IMR-90 (cell line): ENCODE measurements around the gene PHAX. TPM values are rescaled to one million over a fixed set of nuclear protein-coding genes. Genes with fewer than 3 reads are reported as not detected.

Source experiments
- ATAC-seq: fragments of 200-7000 bp; cut with Tn5 transposase; 2 replicates; pipeline ENCODE4 v1.9.1; 2020; ENCODE audit warnings: low read depth, mild to moderate bottlenecking, moderate library complexity
- BruUV-seq: library from RNA; stranded (reverse); fragments of 400-500 nt; replicated peaks from 2 replicates; lab custom pipeline; 2021; lab: Mats Ljungman, UMichigan
- CTCF ChIA-PET: fragments of 300-600 bp; formaldehyde crosslinking; extraction: SDS; loops from one replicate; lab custom pipeline; 2021; ENCODE audit warnings: antibody characterized with exemption; lab: Yijun Ruan, JAX
- POLR2A ChIA-PET: fragments of 300-600 bp; sonication (Branson Sonifier 250); formaldehyde crosslinking; loops from one replicate; lab custom pipeline; 2022; ENCODE audit warnings: antibody characterized with exemption; ENCODE audit not compliant: unreplicated experiment; lab: Charles Lee
- DNase-seq: peaks from one replicate; pipeline ENCODE4 v3.0.0; 2013
- H2AFZ ChIP-seq: replicated peaks from 2 replicates; pipeline ENCODE3; 2013; ENCODE audit warnings: low read length, mild to moderate bottlenecking; ENCODE audit not compliant: poor library complexity
- H2AK5ac ChIP-seq: 2 replicates; pipeline ENCODE4 v1.6.1; 2013; ENCODE audit warnings: low read depth, low read length, inconsistent platforms
- H2AK9ac ChIP-seq: replicated peaks from 2 replicates; pipeline ENCODE3; 2013; ENCODE audit warnings: mild to moderate bottlenecking, low read depth, low read length, moderate library complexity; ENCODE audit not compliant: poor library complexity
- H2BK120ac ChIP-seq: 2 replicates; pipeline ENCODE4 v1.6.1; 2013; ENCODE audit warnings: low read depth, low read length, inconsistent platforms
- H2BK15ac ChIP-seq: 3 replicates; pipeline ENCODE4 v1.6.1; 2013; ENCODE audit warnings: low read depth, low read length, inconsistent platforms
- H2BK20ac ChIP-seq: 2 replicates; pipeline ENCODE4 v1.6.1; 2013; ENCODE audit warnings: low read depth, mild to moderate bottlenecking, inconsistent platforms, low read length, moderate library complexity
- H2BK5ac ChIP-seq: 2 replicates; pipeline ENCODE4 v1.6.1; 2013; ENCODE audit warnings: mild to moderate bottlenecking, low read depth, low read length, inconsistent platforms; ENCODE audit not compliant: poor library complexity, severe bottlenecking
- H3K14ac ChIP-seq: replicated peaks from 2 replicates; pipeline ENCODE4 v1.6.1; 2013; ENCODE audit warnings: low read depth, low read length, inconsistent platforms
- H3K18ac ChIP-seq: 2 replicates; pipeline ENCODE4 v1.6.1; 2013; ENCODE audit warnings: low read depth, low read length, control low read depth
- H3K23ac ChIP-seq: 2 replicates; pipeline ENCODE4 v1.6.1; 2013; ENCODE audit warnings: low read depth, low read length, inconsistent platforms
- H3K27ac ChIP-seq: 2 replicates; pipeline ENCODE4 v1.5.1; 2013; ENCODE audit warnings: mild to moderate bottlenecking, control low read depth, low read length; ENCODE audit not compliant: insufficient read depth
- H3K27me3 ChIP-seq: 2 replicates; pipeline ENCODE4 v1.6.1; 2013; ENCODE audit warnings: low read length; ENCODE audit not compliant: control insufficient read depth, insufficient read depth
- H3K36me3 ChIP-seq: 2 replicates; pipeline ENCODE4 v1.6.1; 2013; ENCODE audit warnings: low read length, mixed read lengths; ENCODE audit not compliant: control insufficient read depth, insufficient read depth
- H3K4ac ChIP-seq: 2 replicates; pipeline ENCODE4 v1.6.1; 2013; ENCODE audit warnings: low read depth, low read length, inconsistent platforms
- H3K4me1 ChIP-seq: 2 replicates; pipeline ENCODE4 v1.6.1; 2013; ENCODE audit warnings: low read length, mixed read lengths; ENCODE audit not compliant: control insufficient read depth, insufficient read depth
- H3K4me2 ChIP-seq: 2 replicates; pipeline ENCODE4 v1.6.1; 2013; ENCODE audit warnings: low read depth, mild to moderate bottlenecking, control low read depth, low read length, moderate library complexity
- H3K4me3 ChIP-seq: 2 replicates; pipeline ENCODE4 v1.5.1; 2013; ENCODE audit warnings: low read depth, mild to moderate bottlenecking, control low read depth, low read length, moderate library complexity; ENCODE audit not compliant: insufficient read depth
- H3K56ac ChIP-seq: 2 replicates; pipeline ENCODE4 v1.6.1; 2013; ENCODE audit warnings: low read length, inconsistent platforms; ENCODE audit not compliant: insufficient read depth; ENCODE audit errors: extremely low read depth
- H3K79me1 ChIP-seq, 2 experiments: 2 replicates each; pipeline ENCODE4 v1.6.1; 2013; ENCODE audit warnings: low read length in 2 of 2, inconsistent platforms in 1 of 2, low read depth in 1 of 2
- H3K9ac ChIP-seq: 2 replicates; pipeline ENCODE4 v1.6.1; 2013; ENCODE audit warnings: low read depth, low read length, control low read depth
- H3K9me1 ChIP-seq: 2 replicates; pipeline ENCODE4 v1.6.1; 2013; ENCODE audit warnings: low read length, inconsistent platforms; ENCODE audit not compliant: insufficient read depth
- H3K9me3 ChIP-seq: 2 replicates; pipeline ENCODE4 v1.6.1; 2013; ENCODE audit warnings: low read length; ENCODE audit not compliant: control insufficient read depth, insufficient read depth
- H4K20me1 ChIP-seq: 2 replicates; pipeline ENCODE4 v1.6.1; 2013; ENCODE audit warnings: low read length, inconsistent platforms; ENCODE audit not compliant: insufficient read depth
- H4K5ac ChIP-seq: 2 replicates; pipeline ENCODE4 v1.6.1; 2013; ENCODE audit warnings: mild to moderate bottlenecking, low read depth, low read length, control low read depth
- H4K8ac ChIP-seq, 2 experiments: 2 replicates each; pipeline ENCODE4 v1.6.1; 2013; ENCODE audit warnings: low read depth in 2 of 2, low read length in 2 of 2, control low read depth in 1 of 2, inconsistent platforms in 1 of 2
- H4K91ac ChIP-seq: 2 replicates; pipeline ENCODE4 v1.6.1; 2013; ENCODE audit warnings: low read depth, low read length, inconsistent platforms; ENCODE audit not compliant: insufficient read depth
- BHLHE40 ChIP-seq: fragments of 150-350 bp; IDR thresholded peaks from 2 replicates; pipeline ENCODE4 v1.6.1; 2016; ENCODE audit warnings: mild to moderate bottlenecking, low read depth, low read length
- CHD1 ChIP-seq: IDR thresholded peaks from 2 replicates; pipeline ENCODE4 v1.6.1; 2012; ENCODE audit warnings: low read depth, low read length, improper control_type of control experiment
- CTCF ChIP-seq: conservative IDR thresholded peaks from 2 replicates; pipeline ENCODE4 v1.5.1; 2012; ENCODE audit warnings: mild to moderate bottlenecking, low read depth, low read length, improper control_type of control experiment
- ELK1 ChIP-seq: fragments of 150-350 bp; IDR thresholded peaks from 2 replicates; pipeline ENCODE4 v1.6.1; 2016; ENCODE audit warnings: low read depth, mild to moderate bottlenecking, low read length, moderate library complexity, borderline replicate concordance
- MAZ ChIP-seq: IDR thresholded peaks from 2 replicates; pipeline ENCODE4 v1.6.1; 2012; ENCODE audit warnings: low read depth, mild to moderate bottlenecking, low read length, improper control_type of control experiment, moderate library complexity, borderline replicate concordance
- MXI1 ChIP-seq: IDR thresholded peaks from 2 replicates; pipeline ENCODE4 v1.6.1; 2012; ENCODE audit warnings: low read depth, mild to moderate bottlenecking, low read length, moderate library complexity, borderline replicate concordance
- NFE2L2 ChIP-seq: fragments of 150-350 bp; IDR thresholded peaks from 2 replicates; pipeline ENCODE4 v1.6.1; 2016; ENCODE audit warnings: low read depth, mild to moderate bottlenecking, low read length
- POLR2A ChIP-seq: IDR thresholded peaks from 2 replicates; pipeline ENCODE4 v1.6.1; 2012; ENCODE audit warnings: mild to moderate bottlenecking, low read depth, low read length
- RCOR1 ChIP-seq: IDR thresholded peaks from 2 replicates; pipeline ENCODE4 v1.6.1; 2012; ENCODE audit warnings: mild to moderate bottlenecking, low read length, improper control_type of control experiment; ENCODE audit not compliant: insufficient replicate concordance
- RFX5 ChIP-seq: IDR thresholded peaks from 2 replicates; pipeline ENCODE4 v1.8.0; 2012; ENCODE audit warnings: low read depth, mild to moderate bottlenecking, low read length, moderate library complexity
- SMC3 ChIP-seq: fragments of 150-350 bp; IDR thresholded peaks from 2 replicates; pipeline ENCODE4 v1.6.1; 2016; ENCODE audit warnings: low read depth, mild to moderate bottlenecking, antibody characterized with exemption, low read length, moderate library complexity
- WGBS, 2 experiments: methylation state at CpG; one replicate each; pipeline versions ENCODE4 v1.1.5 to v1.1.7; 2013; ENCODE audit warnings: missing lambda C conversion rate in 2 of 2; ENCODE audit not compliant: insufficient read length in 1 of 2; ENCODE audit errors: extremely low coverage in 2 of 2; 5-methylcytosine and 5-hydroxymethylcytosine counted together
- dilution Hi-C: fragments of 300-500 bp; cut with HindIII; formaldehyde crosslinking; loops from one replicate; pipeline ENCODE4 v1.14.3; 2018; ENCODE audit warnings: low sequenced_read_pairs; ENCODE audit not compliant: unreplicated experiment
- in situ Hi-C: fragments of 300-500 bp; cut with MboI; formaldehyde crosslinking; loops from 3 replicates; pipeline ENCODE4 v1.14.3; 2019; ENCODE audit warnings: low sequenced_read_pairs, inconsistent platforms, mixed read lengths
- intact Hi-C: fragments of 100-400 bp; cut with micrococcal nuclease; formaldehyde crosslinking; loops from 2 replicates; pipeline ENCODE4 v1.10.0; 2022
- polyA plus RNA-seq, 3 experiments: library from polyadenylated mRNA; depleted of rRNA; stranded (reverse); fragments of >200 nt; gene quantifications; 2 replicates each; pipeline ENCODE4 v1.2.3, GENCODE V29; 2012; ENCODE audit warnings: low replicate concordance in 1 of 3
- total RNA-seq: library from RNA; depleted of rRNA; stranded (reverse); fragments of >200 nt; gene quantifications from 2 replicates; pipeline ENCODE4 v1.2.3, GENCODE V29; 2012

The PHAX gene
- total and polyA plus RNA-seq, 2 of the 4 experiments (the other 2 are of a cell fraction): 32.5 to 46.4 TPM

GRCh38 chr5:126610160-126610559, 9.4 kb downstream of the PHAX start:
- Histone ChIP-seq H3K4ac (no peak overlapping the region), H2BK120ac (no peak overlapping the region), H3K9me1 (no peaks in the 10 kb centered on the region; the same call in 1 of the 2 replicates), H3K27me3 (no peaks in the 10 kb centered on the region), H3K9me3 (no peaks in the 10 kb centered on the region), H4K91ac (no peak overlapping the region), H3K18ac (no peak overlapping the region), H3K56ac (no peak overlapping the region), H2BK5ac (no peak overlapping the region), H3K23ac (no peak overlapping the region), H3K27ac (no peak overlapping the region), H4K5ac (no peak overlapping the region), H3K79me1 (peaks cover 20 to 30% of the 10 kb centered on the region in 2 experiments), H3K36me3 (peaks cover 29% of the 10 kb centered on the region), H4K20me1 (peaks cover 7% of the 10 kb centered on the region), H3K9ac (no peak overlapping the region), H2AFZ (no peak overlapping the region), H2BK15ac (no peak overlapping the region), H3K14ac (no peak overlapping the region), H3K4me2 (no peak overlapping the region), H3K4me3 (no peak overlapping the region), H4K8ac (no peak overlapping the region), H2AK9ac (no peak overlapping the region), H2BK20ac (no peak overlapping the region), H3K4me1 (no peaks in the 10 kb centered on the region), H2AK5ac (no peak overlapping the region)
- ATAC-seq: no peak
- TF ChIP-seq CTCF: no peak
- no peak for TF ChIP-seq RFX5
- no peak for TF ChIP-seq POLR2A
- no peak for TF ChIP-seq ELK1
- no peak for TF ChIP-seq NFE2L2
- TF ChIP-seq MXI1: no peak
- TF ChIP-seq BHLHE40: no peak
- TF ChIP-seq CHD1: no peak
- no peak for TF ChIP-seq SMC3
- no peak for TF ChIP-seq RCOR1
- TF ChIP-seq MAZ: no peak
- DNase-seq: no peak
- intact Hi-C loops: no loop called here
- ChIA-PET POLR2A (no interaction called here), CTCF (interaction anchor here (0.8 kb wide), 1 partner anchor 14 kb away, joined by 3 read pairs; no protein-coding TSS in a partner anchor)
- dilution Hi-C loops: no loop called here
- in situ Hi-C loops: no loop called here
- no CpG with 5 or more reads among the region's 2 CpGs for WGBS, 2 experiments
- BruUV-seq: no TSS peak
